GM12878 (cell line): ENCODE measurements around the gene PPIP5K2. TPM values are rescaled to one million over a fixed set of nuclear protein-coding genes. Genes with fewer than 3 reads are reported as not detected.
A peak's percentile ranks its signal among the peaks of the same experiment; 100 is the strongest.

ENCODE experiments used
- ATAC-seq: fragments of 200-7000 bp; cut with Tn5 transposase; 3 replicates; pipeline ENCODE4 v1.9.1; 2020; ENCODE audit warnings: mild to moderate bottlenecking, moderate library complexity
- BruUV-seq: library from RNA; stranded (reverse); fragments of 400-500 nt; replicated peaks from 2 replicates; lab custom pipeline; 2021; lab: Mats Ljungman, UMichigan
- CTCF ChIA-PET: fragments of 300-600 bp; sonication (Branson Sonifier 250); formaldehyde crosslinking; extraction: SDS; loops from one replicate; lab custom pipeline; 2021; ENCODE audit warnings: inconsistent platforms; lab: Yijun Ruan, JAX
- POLR2A ChIA-PET: fragments of 350-600 bp; formaldehyde crosslinking; extraction: SDS; loops from one replicate; lab custom pipeline; 2021; ENCODE audit warnings: inconsistent platforms; lab: Charles Lee
- RAD21 ChIA-PET: fragments of 300-600 bp; sonication (Branson Sonifier 250); formaldehyde crosslinking; loops from one replicate; lab custom pipeline; 2023; ENCODE audit warnings: antibody characterized with exemption; ENCODE audit not compliant: unreplicated experiment; lab: Charles Lee
- SMC1A ChIA-PET: fragments of 300-600 bp; sonication (Branson Sonifier 250); formaldehyde crosslinking; loops from one replicate; lab custom pipeline; 2023; ENCODE audit not compliant: unreplicated experiment, uncharacterized antibody; lab: Charles Lee
- DNase-seq: peaks from one replicate; pipeline ENCODE4 v3.0.0-alpha.2; 2011; ENCODE audit warnings: low read depth, low spot score
- FAIRE-seq: peaks from 3 replicates; lab custom pipeline; 2011; peaks lifted over from hg19 to GRCh38; lab: Jason Lieb, UNC
- H2AFZ ChIP-seq: 2 replicates; pipeline ENCODE4 v1.6.0; 2011; ENCODE audit warnings: low read depth, low read length, control low read depth; ENCODE audit not compliant: control insufficient read depth
- H3K27ac ChIP-seq: 2 replicates; pipeline ENCODE4 v1.5.1; 2011; ENCODE audit warnings: control low read depth; ENCODE audit not compliant: control insufficient read depth, insufficient read depth
- H3K27me3 ChIP-seq, 2 experiments: replicated peaks in 1 of 2; 2 replicates each; pipeline versions ENCODE4 v1.6.0 to v1.6.1; 2011; ENCODE audit warnings: low read length in 1 of 2; ENCODE audit not compliant: control insufficient read depth in 2 of 2, insufficient read depth in 2 of 2
- H3K36me3 ChIP-seq, 2 experiments: 2 replicates each; pipeline ENCODE4 v1.5.1; 2011; ENCODE audit warnings: low read length in 1 of 2; ENCODE audit not compliant: control insufficient read depth in 2 of 2, insufficient read depth in 2 of 2
- H3K4me1 ChIP-seq: 2 replicates; pipeline ENCODE4 v1.6.1; 2011; ENCODE audit warnings: mild to moderate bottlenecking, low read length, moderate library complexity, mixed read lengths; ENCODE audit not compliant: control insufficient read depth, insufficient read depth
- H3K4me2 ChIP-seq: 2 replicates; pipeline ENCODE4 v1.6.0; 2011; ENCODE audit warnings: control low read depth; ENCODE audit not compliant: control insufficient read depth, insufficient read depth
- H3K4me3 ChIP-seq: fragments of 200-600 bp; sonication (generic); 2 replicates; pipeline ENCODE4 v1.5.1; 2016
- H3K79me2 ChIP-seq: 2 replicates; pipeline ENCODE4 v1.6.0; 2011; ENCODE audit warnings: low read length; ENCODE audit not compliant: control insufficient read depth, insufficient read depth
- H3K9ac ChIP-seq: 2 replicates; pipeline ENCODE4 v1.8.0; 2011; ENCODE audit warnings: low read length, control low read depth, mixed read lengths; ENCODE audit not compliant: control insufficient read depth, insufficient read depth
- H3K9me3 ChIP-seq: replicated peaks from 3 replicates; pipeline ENCODE4 v1.5.1; 2011; ENCODE audit warnings: mild to moderate bottlenecking, low read length; ENCODE audit not compliant: control insufficient read depth, insufficient read depth
- H4K20me1 ChIP-seq: 2 replicates; pipeline ENCODE4 v1.6.0; 2011; ENCODE audit not compliant: control insufficient read depth, insufficient read depth
- CBX5 ChIP-seq: sonication (generic); IDR thresholded peaks from 2 replicates; pipeline ENCODE4 v1.6.1; 2016; ENCODE audit warnings: low read depth, moderate library complexity, mild to moderate bottlenecking, inconsistent platforms
- CREM ChIP-seq: IDR thresholded peaks from 2 replicates; pipeline ENCODE4 v1.6.1; 2014; ENCODE audit warnings: antibody characterized with exemption, low read depth
- PKNOX1 ChIP-seq: fragments of 450-650 bp; IDR thresholded peaks from 2 replicates; pipeline ENCODE4 v1.6.1; 2016; ENCODE audit warnings: mild to moderate bottlenecking
- RAD21 ChIP-seq: IDR thresholded peaks from 2 replicates; pipeline ENCODE4 v1.6.1; 2011; ENCODE audit warnings: mild to moderate bottlenecking, low read depth, low read length, moderate library complexity; ENCODE audit not compliant: insufficient read depth
- SIX5 ChIP-seq: IDR thresholded peaks from 2 replicates; pipeline ENCODE4 v1.6.1; 2011; ENCODE audit warnings: mild to moderate bottlenecking, low read depth, low read length, moderate library complexity; ENCODE audit not compliant: severe bottlenecking
- SMC3 ChIP-seq: IDR thresholded peaks from 2 replicates; pipeline ENCODE4 v1.6.1; 2011; ENCODE audit warnings: low read length, improper control_type of control experiment, borderline replicate concordance
- TCF12 ChIP-seq: IDR thresholded peaks from 2 replicates; pipeline ENCODE4 v1.6.1; 2011; ENCODE audit warnings: low read depth, mild to moderate bottlenecking, low read length
- WGBS: methylation state at CpG from one replicate; pipeline ENCODE4 v1.1.6; 2016; ENCODE audit warnings: low lambda C conversion rate; ENCODE audit not compliant: insufficient replicate concordance, insufficient coverage; ENCODE audit errors: missing lambda C conversion rate; 5-methylcytosine and 5-hydroxymethylcytosine counted together
- in situ Hi-C: fragments of 300-500 bp; cut with MboI; formaldehyde crosslinking; loops from 9 replicates; pipeline ENCODE4 v1.14.3; 2018; ENCODE audit warnings: mixed read lengths
- intact Hi-C: fragments of 100-400 bp; cut with micrococcal nuclease; formaldehyde crosslinking; loops from one replicate; pipeline ENCODE4 v1.14.2; 2022; ENCODE audit not compliant: unreplicated experiment
- polyA plus RNA-seq, 11 experiments: library from polyadenylated mRNA; depleted of rRNA in 4 of 11; unstranded in 6 of 11; stranded (reverse) in 5 of 11; fragments of >200 nt; fragmentation: Nextera tagmentation in 4 of 11; fragmentation: Illumina TruSeq in 1 of 11; extraction: Ambion mirVana in 4 of 11; extraction: Trizol in 1 of 11; gene quantifications; 1 replicate in 1 of 11; 2 replicates in 10 of 11; pipeline versions ENCODE4 v1.2.1 to v1.2.3, GENCODE V29; 2011 to 2016; ENCODE audit warnings: inconsistent platforms in 2 of 11, missing spikeins in 2 of 11, low read depth in 1 of 11
- total RNA-seq, 4 experiments: library from RNA; depleted of rRNA in 3 of 4; stranded (reverse); fragments of >200 nt in 3 of 4; fragmentation: Illumina TruSeq in 1 of 4; extraction: Trizol in 1 of 4; gene quantifications; 2 replicates each; pipeline versions ENCODE4 v1.2.1 to v1.2.3, GENCODE V29; 2013 to 2021
- TF ChIP-seq, protein P1 (sequence below), 3 experiments: IDR thresholded peaks in 2 of 3; conservative IDR thresholded peaks in 1 of 3; 2 replicates each; pipeline ENCODE4 v1.5.1; 2011; ENCODE audit warnings: low read depth in 3 of 3, low read length in 3 of 3, mild to moderate bottlenecking in 3 of 3, control low read depth in 2 of 3, moderate library complexity in 2 of 3, inconsistent platforms in 1 of 3, mixed read lengths in 1 of 3; ENCODE audit not compliant: control insufficient read depth in 2 of 3, insufficient read depth in 1 of 3; ENCODE audit errors: extremely low read depth in 1 of 3

The PPIP5K2 gene
- total and polyA plus RNA-seq, 10 of the 15 experiments (the other 5 are each of a cell fraction or from before 2014, with no cell fraction given) = 27.7 to 87.3 (median 58.6) TPM

DNA sequence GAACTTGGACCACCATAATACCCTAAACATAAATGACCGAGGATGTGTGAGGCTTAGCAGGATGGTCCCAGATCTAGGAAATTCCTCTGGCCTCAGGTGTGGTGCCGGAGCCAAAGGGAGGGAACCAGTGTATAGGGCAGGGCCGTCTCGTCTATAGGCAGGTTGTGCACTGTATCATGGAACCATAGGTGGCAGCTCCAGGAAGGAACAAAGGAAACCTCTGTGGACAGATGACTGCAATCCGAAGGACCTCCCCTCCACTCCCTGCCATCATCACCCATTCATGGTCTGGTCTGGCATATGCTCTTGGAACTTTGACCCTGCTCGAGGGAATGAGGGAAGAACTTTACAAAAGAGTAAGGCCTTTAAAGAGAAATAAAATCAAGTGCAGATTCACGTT is 135.6 kb downstream of the PPIP5K2 start:
- BruUV-seq = no TSS peak

GRCh38 chr5:103256178-103256577 is 136.1 kb downstream of the PPIP5K2 start:
- no TSS peak for BruUV-seq
- H3K27me3 ChIP-seq = no peaks in the 10 kb centered on the region
- FAIRE-seq (peak; percentile 62), ATAC-seq (no peak)
- H4K20me1 ChIP-seq = no peaks in the 10 kb centered on the region
- CTCF ChIA-PET = interaction anchor here (0.6 to 7.7 kb wide), 25 partner anchors 12 to 575 kb away, joined by 3 to 77 read pairs (median 5); no protein-coding TSS in a partner anchor
- H3K79me2 ChIP-seq = peaks cover 18% of the 10 kb centered on the region
- RAD21 ChIA-PET = interaction anchor here (0.7 to 3.3 kb wide), 6 partner anchors 14 to 219 kb away, joined by 3 to 21 read pairs (median 5); no protein-coding TSS in a partner anchor
- no peak overlapping the region for H3K4me2 ChIP-seq
- POLR2A ChIA-PET = interaction anchor here (1.2 kb wide), 1 partner anchor 219 kb away, joined by 3 read pairs; no protein-coding TSS in a partner anchor
- H2AFZ ChIP-seq = no peak overlapping the region
- H3K27ac ChIP-seq = no peak overlapping the region
- no peak overlapping the region for H3K9ac ChIP-seq
- H3K4me3 ChIP-seq = no peak overlapping the region
- H3K4me1 ChIP-seq = no peaks in the 10 kb centered on the region; the same call in 1 of the 2 replicates
- WGBS = 57% methylated on average over 4 of the region's 4 CpGs
- TF ChIP-seq PKNOX1 (no peak), TCF12 (no peak), CBX5 (no peak), RAD21 (peak; percentile 43), SMC3 (peak; percentile 42; the same call in 1 of the 2 replicates), CREM (no peak)
- TF ChIP-seq, protein P1, sequence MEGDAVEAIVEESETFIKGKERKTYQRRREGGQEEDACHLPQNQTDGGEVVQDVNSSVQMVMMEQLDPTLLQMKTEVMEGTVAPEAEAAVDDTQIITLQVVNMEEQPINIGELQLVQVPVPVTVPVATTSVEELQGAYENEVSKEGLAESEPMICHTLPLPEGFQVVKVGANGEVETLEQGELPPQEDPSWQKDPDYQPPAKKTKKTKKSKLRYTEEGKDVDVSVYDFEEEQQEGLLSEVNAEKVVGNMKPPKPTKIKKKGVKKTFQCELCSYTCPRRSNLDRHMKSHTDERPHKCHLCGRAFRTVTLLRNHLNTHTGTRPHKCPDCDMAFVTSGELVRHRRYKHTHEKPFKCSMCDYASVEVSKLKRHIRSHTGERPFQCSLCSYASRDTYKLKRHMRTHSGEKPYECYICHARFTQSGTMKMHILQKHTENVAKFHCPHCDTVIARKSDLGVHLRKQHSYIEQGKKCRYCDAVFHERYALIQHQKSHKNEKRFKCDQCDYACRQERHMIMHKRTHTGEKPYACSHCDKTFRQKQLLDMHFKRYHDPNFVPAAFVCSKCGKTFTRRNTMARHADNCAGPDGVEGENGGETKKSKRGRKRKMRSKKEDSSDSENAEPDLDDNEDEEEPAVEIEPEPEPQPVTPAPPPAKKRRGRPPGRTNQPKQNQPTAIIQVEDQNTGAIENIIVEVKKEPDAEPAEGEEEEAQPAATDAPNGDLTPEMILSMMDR (IDR thresholded peaks at IDR 0.05 in 2 of 3, conservative IDR thresholded peaks at IDR 0.05 in 1 of 3; ENCODE audit: control insufficient read depth in 2 of 3, extremely low read depth in 1 of 3, insufficient read depth in 1 of 3, low read depth in 3 of 3, low read length in 3 of 3) = peak; percentile 16 to 50 (median 43); a peak in 3 of 6 replicates
- TF ChIP-seq, all 136 proteins: peak for 3
- Histone ChIP-seq H3K9me3 (no peaks in the 10 kb centered on the region), H3K36me3 (no peaks in the 10 kb centered on the region)
- in situ Hi-C loops = no loop called here
- intact Hi-C loops = loop anchor here (1.0 kb wide), 1 partner anchor 219 kb away; no protein-coding TSS in a partner anchor
- DNase-seq = no peak
- SMC1A ChIA-PET = interaction anchor here (0.6 to 9.1 kb wide), 18 partner anchors 10 to 221 kb away, joined by 3 to 64 read pairs (median 4); no protein-coding TSS in a partner anchor

More for the DNA sequence above, 135.6 kb downstream of the PPIP5K2 start:
- H3K9me3 ChIP-seq = no peaks in the 10 kb centered on the region
- H3K4me2 ChIP-seq = no peak overlapping the region
- H3K4me1 ChIP-seq = no peaks in the 10 kb centered on the region; the same call in 1 of the 2 replicates
- H3K79me2 ChIP-seq = peaks cover 15% of the 10 kb centered on the region
- H3K36me3 ChIP-seq = no peaks in the 10 kb centered on the region
- ChIA-PET POLR2A (interaction anchor here (1.2 kb wide), 1 partner anchor 219 kb away, joined by 3 read pairs; no protein-coding TSS in a partner anchor), CTCF (interaction anchor here (0.9 to 7.7 kb wide), 16 partner anchors 13 to 575 kb away, joined by 3 to 77 read pairs (median 5); no protein-coding TSS in a partner anchor), RAD21 (interaction anchor here (0.7 to 3.3 kb wide), 4 partner anchors 23 to 219 kb away, joined by 3 to 21 read pairs (median 5); no protein-coding TSS in a partner anchor), SMC1A (interaction anchor here (0.7 to 9.1 kb wide), 15 partner anchors 13 to 221 kb away, joined by 3 to 64 read pairs (median 4); no protein-coding TSS in a partner anchor)
- intact Hi-C loops (loop anchor here (1.0 kb wide), 1 partner anchor 220 kb away; no protein-coding TSS in a partner anchor), in situ Hi-C loops (no loop called here)
- no peak for DNase-seq
- WGBS = 60% methylated on average over 7 of the region's 7 CpGs
- H4K20me1 ChIP-seq = no peaks in the 10 kb centered on the region
- no peak for FAIRE-seq
- no peak for TF ChIP-seq SIX5
- H2AFZ ChIP-seq = no peak overlapping the region
- ATAC-seq = no peak
- no peak overlapping the region for H3K9ac ChIP-seq
- no peak overlapping the region for H3K27ac ChIP-seq
- no peak overlapping the region for H3K4me3 ChIP-seq
- H3K27me3 ChIP-seq = no peaks in the 10 kb centered on the region
